Measurements from ENCODE around the gene NHLRC4.

- TF ChIP-seq RFX5 (IDR thresholded peaks at IDR 0.05; ENCODE audit: low read depth, low read length) (no peak), BHLHE40 (IDR thresholded peaks at IDR 0.05; ENCODE audit: low read depth, low read length) (no peak), MAFK (IDR thresholded peaks at IDR 0.05; ENCODE audit: low read depth, low read length) (no peak), CEBPB (IDR thresholded peaks at IDR 0.05; ENCODE audit: low read depth, low read length) (no peak), USF2 (IDR thresholded peaks at IDR 0.05; ENCODE audit: low read depth, low read length) (no peak), CTCF (conservative IDR thresholded peaks at IDR 0.05; ENCODE audit: low read depth, low read length) (no peak), MXI1 (IDR thresholded peaks at IDR 0.05; ENCODE audit: borderline replicate concordance, low read depth, low read length) (no peak), POLR2A (IDR thresholded peaks at IDR 0.05; ENCODE audit: low read depth, low read length) (no peak), NFE2L2 (IDR thresholded peaks at IDR 0.05; ENCODE audit: low read depth, low read length) (no peak), CHD1 (IDR thresholded peaks at IDR 0.05; ENCODE audit: low read depth, low read length) (no peak), RAD21 (IDR thresholded peaks at IDR 0.05; ENCODE audit: low read length) (no peak), MAZ (IDR thresholded peaks at IDR 0.05; ENCODE audit: borderline replicate concordance, low read depth, low read length) (no peak), SMC3 (IDR thresholded peaks at IDR 0.05; ENCODE audit: low read depth, low read length) (no peak)
Observed at GRCh38 chr16:523097-523741, 43.6 kb upstream of the NHLRC4 start.
